Neuronal stem cell (in vitro differentiated cells): ENCODE data around the gene DIP2C.
A peak's percentile ranks its signal among the peaks of the same experiment; 100 is the strongest.

Source experiments
- DNase-seq: peaks from one replicate; pipeline ENCODE4 v3.0.0-alpha.2; 2013; ENCODE audit warnings: low spot score
- H2AFZ ChIP-seq: one replicate; pipeline ENCODE4 v1.6.1; 2013; ENCODE audit warnings: mild to moderate bottlenecking, low read length, inconsistent platforms
- H2AK5ac ChIP-seq: 2 replicates; pipeline ENCODE4 v1.6.1; 2013; ENCODE audit warnings: low read depth, mild to moderate bottlenecking, inconsistent platforms, low read length, moderate library complexity, mixed read lengths
- H2BK120ac ChIP-seq: 2 replicates; pipeline ENCODE4 v1.6.1; 2013; ENCODE audit warnings: low read depth, mild to moderate bottlenecking, inconsistent platforms, low read length, moderate library complexity, mixed read lengths
- H2BK12ac ChIP-seq: one replicate; pipeline ENCODE4 v1.6.1; 2013; ENCODE audit warnings: low read length, inconsistent platforms
- H2BK15ac ChIP-seq: 2 replicates; pipeline ENCODE4 v1.6.1; 2013; ENCODE audit warnings: mild to moderate bottlenecking, low read length, inconsistent platforms, mixed read lengths
- H2BK5ac ChIP-seq: one replicate; pipeline ENCODE4 v1.6.1; 2013; ENCODE audit warnings: inconsistent platforms, mild to moderate bottlenecking, low read length, moderate library complexity
- H3K14ac ChIP-seq: one replicate; pipeline ENCODE4 v1.6.1; 2013; ENCODE audit warnings: low read length, inconsistent platforms
- H3K18ac ChIP-seq: 2 replicates; pipeline ENCODE4 v1.6.1; 2013; ENCODE audit warnings: low read length, inconsistent platforms
- H3K23ac ChIP-seq: 2 replicates; pipeline ENCODE4 v1.6.1; 2013; ENCODE audit warnings: low read depth, mild to moderate bottlenecking, mixed read lengths, low read length, inconsistent platforms; ENCODE audit not compliant: poor library complexity
- H3K27ac ChIP-seq: replicated peaks from 3 replicates; pipeline ENCODE4 v1.5.1; 2013; ENCODE audit warnings: low read length, inconsistent platforms
- H3K27me3 ChIP-seq, 3 experiments: 2 replicates each; pipeline ENCODE4 v1.6.1; 2013; ENCODE audit warnings: low read length in 3 of 3, mild to moderate bottlenecking in 2 of 3, inconsistent platforms in 1 of 3, low read depth in 1 of 3, mixed read lengths in 1 of 3, moderate library complexity in 1 of 3; ENCODE audit not compliant: control insufficient read depth in 3 of 3, insufficient read depth in 3 of 3
- H3K36me3 ChIP-seq, 2 donors: replicated peaks in 1 of 2; 2 replicates each; pipeline ENCODE4 v1.6.1; 2013; ENCODE audit warnings: low read length in 2 of 2; ENCODE audit not compliant: control insufficient read depth in 2 of 2, insufficient read depth in 2 of 2
- H3K4ac ChIP-seq: 2 replicates; pipeline ENCODE4 v1.6.1; 2013; ENCODE audit warnings: inconsistent platforms, mild to moderate bottlenecking, low read length, moderate library complexity
- H3K4me1 ChIP-seq, 2 donors: 1 replicate in 1 of 2; 2 replicates in 1 of 2; pipeline ENCODE4 v1.6.1; 2013; ENCODE audit warnings: low read length in 2 of 2, low read depth in 1 of 2; ENCODE audit not compliant: control insufficient read depth in 2 of 2, insufficient read depth in 1 of 2
- H3K4me2 ChIP-seq: one replicate; pipeline ENCODE4 v1.6.1; 2013; ENCODE audit warnings: mild to moderate bottlenecking, low read length, inconsistent platforms; ENCODE audit not compliant: insufficient read depth, poor library complexity, severe bottlenecking
- H3K4me3 ChIP-seq, 2 donors: 2 replicates each; pipeline ENCODE4 v1.5.1; 2013; ENCODE audit warnings: low read length in 2 of 2, mild to moderate bottlenecking in 2 of 2, inconsistent platforms in 1 of 2, moderate library complexity in 1 of 2
- H3K79me1 ChIP-seq: one replicate; pipeline ENCODE4 v1.6.1; 2013; ENCODE audit warnings: low read depth, mild to moderate bottlenecking, inconsistent platforms, low read length, moderate library complexity
- H3K9ac ChIP-seq: one replicate; pipeline ENCODE4 v1.6.1; 2013; ENCODE audit warnings: mild to moderate bottlenecking, low read depth, low read length, inconsistent platforms; ENCODE audit not compliant: poor library complexity
- H3K9me3 ChIP-seq, 2 donors: replicated peaks in 1 of 2; 2 replicates each; pipeline versions ENCODE3 to v1.6.1; 2013; ENCODE audit warnings: low read length in 2 of 2, mild to moderate bottlenecking in 2 of 2, inconsistent platforms in 1 of 2, low read depth in 1 of 2, mixed read lengths in 1 of 2, moderate library complexity in 1 of 2; ENCODE audit not compliant: control insufficient read depth in 2 of 2, insufficient read depth in 1 of 2
- H4K8ac ChIP-seq: one replicate; pipeline ENCODE4 v1.6.1; 2013; ENCODE audit warnings: low read depth, mild to moderate bottlenecking, inconsistent platforms, low read length, moderate library complexity
- H4K91ac ChIP-seq: one replicate; pipeline ENCODE4 v1.6.1; 2013; ENCODE audit warnings: low read length, low read depth, mild to moderate bottlenecking, inconsistent platforms; ENCODE audit not compliant: poor library complexity
- WGBS, 2 donors: extraction: QIAGEN DNeasy Blood & Tissue Kit; methylation state at CpG; one replicate each; pipeline ENCODE4 v1.1.7; 2013; ENCODE audit warnings: missing lambda C conversion rate in 2 of 2, mixed read lengths in 1 of 2; ENCODE audit not compliant: insufficient read length in 2 of 2, insufficient replicate concordance in 1 of 2; ENCODE audit errors: extremely low coverage in 2 of 2; 5-methylcytosine and 5-hydroxymethylcytosine counted together

The DIP2C gene

GRCh38 chr10:583433-583832 is 106.0 kb downstream of the DIP2C start:
- H2AFZ ChIP-seq, result no peak overlapping the region
- H3K36me3 ChIP-seq, result peaks cover 0 to 4% of the 10 kb centered on the region in 2 donors
- H3K9me3 ChIP-seq, result no peaks in the 10 kb centered on the region
- H3K4ac ChIP-seq, result no peak overlapping the region
- H3K27me3 ChIP-seq, result no peaks in the 10 kb centered on the region
- no peak overlapping the region for H4K8ac ChIP-seq
- no peak overlapping the region for H3K4me2 ChIP-seq
- H3K23ac ChIP-seq, result no peak overlapping the region
- no peak overlapping the region for H3K14ac ChIP-seq
- no peak overlapping the region for H3K4me3 ChIP-seq
- no peak overlapping the region for H2BK15ac ChIP-seq
- DNase-seq, result no peak
- H3K79me1 ChIP-seq, result peaks cover 21% of the 10 kb centered on the region
- H3K4me1 ChIP-seq, result peaks cover 0 to under 1% of the 10 kb centered on the region in 2 donors
- no peak overlapping the region for H2AK5ac ChIP-seq
- H4K91ac ChIP-seq, result no peak overlapping the region
- no peak overlapping the region for H2BK12ac ChIP-seq
- no peak overlapping the region for H3K9ac ChIP-seq
- H3K27ac ChIP-seq, result no peak overlapping the region
- no CpG with 5 or more reads among the region's 14 CpGs for WGBS, 2 donors
- no peak overlapping the region for H3K18ac ChIP-seq
- H2BK5ac ChIP-seq, result no peak overlapping the region
- H2BK120ac ChIP-seq, result no peak overlapping the region

GRCh38 chr10:581776-582330 is 107.6 kb downstream of the DIP2C start:
- H2BK12ac ChIP-seq, result no peak overlapping the region
- H3K4me1 ChIP-seq, result no peaks in the 10 kb centered on the region
- no peak overlapping the region for H3K23ac ChIP-seq
- no peak overlapping the region for H4K91ac ChIP-seq
- no peak overlapping the region for H4K8ac ChIP-seq
- H3K4me2 ChIP-seq, result no peak overlapping the region
- H3K79me1 ChIP-seq, result peaks cover 18% of the 10 kb centered on the region
- no peak overlapping the region for H3K4ac ChIP-seq
- H2BK120ac ChIP-seq, result no peak overlapping the region
- no peak overlapping the region for H3K4me3 ChIP-seq
- no peaks in the 10 kb centered on the region for H3K27me3 ChIP-seq
- H3K14ac ChIP-seq, result no peak overlapping the region
- H3K27ac ChIP-seq, result no peak overlapping the region
- H3K36me3 ChIP-seq, result peaks cover 0 to 4% of the 10 kb centered on the region in 2 donors
- H2BK5ac ChIP-seq, result no peak overlapping the region
- WGBS, 2 donors, result no CpG with 5 or more reads among the region's 14 CpGs
- no peak overlapping the region for H3K9ac ChIP-seq
- peak overlapping the region; percentile 11 for H3K18ac ChIP-seq
- no peak overlapping the region for H2AK5ac ChIP-seq
- H2BK15ac ChIP-seq, result no peak overlapping the region
- no peak for DNase-seq
- H3K9me3 ChIP-seq, result no peaks in the 10 kb centered on the region
- no peak overlapping the region for H2AFZ ChIP-seq

- H3K27ac ChIP-seq, result no peak overlapping the region
- peaks cover 0 to 4% of the 10 kb centered on the region in 2 donors for H3K36me3 ChIP-seq
- no peak for DNase-seq
- no peak overlapping the region for H3K4me3 ChIP-seq
- no CpG with 5 or more reads among the region's 6 CpGs for WGBS, 2 donors
- no peak overlapping the region for H3K14ac ChIP-seq
- no peaks in the 10 kb centered on the region for H3K27me3 ChIP-seq
- H2BK15ac ChIP-seq, result no peak overlapping the region
- H4K8ac ChIP-seq, result no peak overlapping the region
- H3K4ac ChIP-seq, result no peak overlapping the region
- no peak overlapping the region for H3K4me2 ChIP-seq
- H2AK5ac ChIP-seq, result no peak overlapping the region
- H3K23ac ChIP-seq, result no peak overlapping the region
- peaks cover 21% of the 10 kb centered on the region for H3K79me1 ChIP-seq
- no peaks in the 10 kb centered on the region for H3K9me3 ChIP-seq
- H2BK5ac ChIP-seq, result no peak overlapping the region
- H4K91ac ChIP-seq, result no peak overlapping the region
- H2BK120ac ChIP-seq, result no peak overlapping the region
- no peak overlapping the region for H3K9ac ChIP-seq
- H2AFZ ChIP-seq, result no peak overlapping the region
- no peak overlapping the region for H2BK12ac ChIP-seq
- peaks cover 0 to 3% of the 10 kb centered on the region in 2 donors for H3K4me1 ChIP-seq
- no peak overlapping the region for H3K18ac ChIP-seq
Measured at GRCh38 chr10:580778-581177, 108.7 kb downstream of the DIP2C start.

- no peak overlapping the region for H4K91ac ChIP-seq
- no peak overlapping the region for H2BK12ac ChIP-seq
- no peak overlapping the region for H3K14ac ChIP-seq
- no peak overlapping the region for H4K8ac ChIP-seq
- H3K23ac ChIP-seq, result no peak overlapping the region
- H2BK120ac ChIP-seq, result no peak overlapping the region
- no peak overlapping the region for H3K9ac ChIP-seq
- H2AK5ac ChIP-seq, result no peak overlapping the region
- no peak for DNase-seq
- no peak overlapping the region for H2BK5ac ChIP-seq
- H2AFZ ChIP-seq, result no peak overlapping the region
- H3K27ac ChIP-seq, result no peak overlapping the region
- no peak overlapping the region for H3K4me2 ChIP-seq
- H2BK15ac ChIP-seq, result no peak overlapping the region
- peaks cover 0 to 2% of the 10 kb centered on the region in 2 donors for H3K9me3 ChIP-seq
- no peak overlapping the region for H3K4me3 ChIP-seq
- no peak overlapping the region for H3K18ac ChIP-seq
- peaks cover 0 to 10% of the 10 kb centered on the region in 2 donors for H3K4me1 ChIP-seq
- H3K4ac ChIP-seq, result no peak overlapping the region
- H3K79me1 ChIP-seq, result peaks cover 13% of the 10 kb centered on the region
- no peaks in the 10 kb centered on the region for H3K27me3 ChIP-seq
- H3K36me3 ChIP-seq, result peaks cover 0 to 4% of the 10 kb centered on the region in 2 donors
- WGBS, 2 donors, result no CpG with 5 or more reads among the region's 10 CpGs
Measured at GRCh38 chr10:576130-576465, 113.4 kb downstream of the DIP2C start.
